Raji (cell line): Measurements from ENCODE around the gene FGFRL1.

Experiments
- POLR2A ChIP-seq: IDR thresholded peaks from 2 replicates; pipeline ENCODE4 v1.6.1; 2011; ENCODE audit warnings: low read depth, low read length, control low read depth; ENCODE audit not compliant: insufficient read depth

Gene FGFRL1

DNA sequence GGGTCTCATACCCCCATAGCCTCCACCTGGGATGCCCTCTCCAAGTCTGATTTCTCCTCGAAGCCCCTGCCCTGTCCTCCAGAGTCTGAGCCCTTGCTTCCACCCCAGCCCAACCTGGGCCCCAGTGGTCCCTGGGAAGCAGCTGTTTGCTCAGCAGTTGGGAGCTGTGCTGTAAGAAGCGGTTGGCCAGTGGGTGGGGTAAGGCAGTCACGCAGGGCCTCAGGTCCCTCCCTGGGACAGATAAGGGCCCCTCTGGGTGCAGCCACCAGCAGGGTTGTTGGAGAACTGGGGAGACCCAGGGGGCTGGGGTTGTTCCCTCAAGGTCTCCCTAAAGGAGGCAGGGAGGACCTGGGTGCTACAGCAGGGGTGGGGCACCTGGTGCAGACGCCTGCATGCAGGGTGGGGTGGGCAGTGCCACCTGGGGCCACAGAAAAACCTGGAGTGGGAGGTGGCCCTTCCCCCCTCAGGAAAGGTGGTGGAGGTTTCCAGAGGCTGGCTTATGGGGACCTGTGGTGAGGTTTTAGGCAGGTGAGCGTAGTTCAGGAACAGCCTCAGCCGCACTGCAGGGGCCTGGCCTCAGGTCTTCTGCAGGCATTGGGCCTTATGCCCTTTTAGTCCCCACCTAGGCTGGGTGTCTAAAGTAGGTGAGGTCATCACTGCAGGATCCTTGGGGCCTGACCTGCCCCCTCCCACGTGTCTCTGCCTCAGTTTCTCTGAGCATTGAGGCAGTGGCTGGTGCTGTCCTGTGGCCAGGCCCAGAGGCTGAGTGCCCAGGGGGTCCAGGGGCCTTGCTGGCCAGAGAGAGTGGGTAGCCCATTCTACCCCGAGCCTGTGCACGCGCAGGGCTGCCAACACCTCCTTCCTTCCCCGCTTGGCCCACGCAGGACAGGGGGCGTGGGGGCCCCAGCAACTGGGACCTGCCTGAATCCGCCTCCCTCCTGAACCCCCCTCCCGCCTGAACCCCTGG is 15.1 kb upstream of the FGFRL1 start:
- no peak for TF ChIP-seq POLR2A

GRCh38 chr4:996997-997374 is 14.4 kb upstream of the FGFRL1 start:
- no peak for TF ChIP-seq POLR2A

DNA sequence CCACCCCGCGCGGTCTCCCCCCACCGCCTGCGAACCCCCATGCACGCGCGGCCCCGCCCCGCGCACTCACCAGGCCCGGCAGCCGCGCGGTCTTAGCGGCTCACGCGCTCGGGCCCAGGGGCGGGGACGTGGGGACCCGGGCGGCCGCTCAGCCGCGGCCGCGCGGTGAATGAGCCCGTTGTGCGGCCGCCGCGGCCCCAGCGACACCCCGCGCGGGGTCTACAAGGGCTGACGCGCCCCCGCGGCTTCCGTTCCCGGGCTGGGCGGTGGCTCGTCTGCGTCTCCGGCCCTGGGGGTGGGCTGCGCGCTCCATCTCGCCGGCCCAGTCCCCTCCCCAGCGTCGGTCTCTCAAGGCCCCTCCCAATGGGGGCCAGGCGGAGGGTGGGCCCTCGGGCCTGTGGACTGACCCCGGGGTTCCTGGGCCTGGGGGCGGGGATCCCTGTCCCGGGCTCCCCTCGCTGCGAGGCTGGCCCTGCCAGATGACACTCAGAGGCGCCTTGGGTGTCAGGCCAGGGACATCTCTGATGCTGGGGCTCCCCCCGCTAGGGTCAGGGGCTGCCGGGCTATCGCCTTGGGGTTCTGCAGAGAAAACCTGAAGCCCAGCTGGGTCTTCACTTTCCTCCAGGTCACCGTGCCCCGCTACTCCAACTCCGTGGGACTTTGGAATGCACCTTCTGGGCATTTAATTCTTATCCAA is 13.9 kb upstream of the FGFRL1 start:
- no peak for TF ChIP-seq POLR2A

- no peak for TF ChIP-seq POLR2A
Measured at GRCh38 chr4:998096-998691, 13.2 kb upstream of the FGFRL1 start.

DNA sequence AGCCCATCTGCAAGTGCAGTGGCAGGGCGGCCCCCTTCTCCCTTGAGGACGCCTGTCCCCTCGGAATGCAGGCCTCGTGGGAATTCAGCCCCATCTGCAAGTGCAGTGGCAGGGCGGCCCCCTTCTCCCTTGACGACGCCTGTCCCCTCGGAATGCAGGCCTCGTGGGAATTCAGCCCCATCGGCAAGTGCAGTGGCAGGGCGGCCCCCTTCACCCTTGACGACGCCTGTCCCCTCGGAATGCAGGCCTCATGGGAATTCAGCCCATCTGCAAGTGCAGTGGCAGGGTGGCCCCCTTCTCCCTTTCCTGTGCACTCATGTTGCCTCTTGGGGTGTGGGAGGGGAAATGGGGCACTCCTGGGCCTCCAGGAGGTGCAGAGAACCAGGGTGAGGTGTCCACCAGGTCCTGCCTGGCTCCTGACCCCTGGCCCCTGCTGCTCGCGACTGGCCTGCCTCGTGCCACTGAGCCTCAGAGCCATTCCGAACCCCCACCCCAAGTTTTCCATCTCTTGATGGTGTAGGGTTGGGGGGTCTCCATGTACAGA is 11.5 kb upstream of the FGFRL1 start:
- no peak for TF ChIP-seq POLR2A

- TF ChIP-seq POLR2A = no peak
Measured at GRCh38 chr4:1000686-1001260, 10.7 kb upstream of the FGFRL1 start.

DNA sequence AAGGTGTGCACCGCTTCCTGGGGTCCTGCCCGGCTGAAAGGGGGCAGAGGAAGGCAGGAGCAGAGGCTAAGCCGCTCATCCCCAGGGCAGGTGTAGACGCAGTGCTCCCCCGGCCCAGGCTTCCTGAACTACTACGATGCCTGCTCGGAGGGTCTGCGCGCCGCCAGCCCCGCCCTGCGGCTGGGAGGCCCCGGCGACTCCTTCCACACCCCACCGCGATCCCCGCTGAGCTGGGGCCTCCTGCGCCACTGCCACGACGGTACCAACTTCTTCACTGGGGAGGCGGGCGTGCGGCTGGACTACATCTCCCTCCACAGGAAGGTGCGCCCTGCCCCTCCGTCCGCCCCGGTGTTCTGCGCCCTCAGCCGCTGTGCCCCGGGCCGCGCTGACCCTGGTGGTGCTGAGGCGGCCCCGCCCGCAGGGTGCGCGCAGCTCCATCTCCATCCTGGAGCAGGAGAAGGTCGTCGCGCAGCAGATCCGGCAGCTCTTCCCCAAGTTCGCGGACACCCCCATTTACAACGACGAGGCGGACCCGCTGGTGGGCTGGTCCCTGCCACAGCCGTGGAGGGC is 9.8 kb upstream of the FGFRL1 start:
- no peak for TF ChIP-seq POLR2A

DNA sequence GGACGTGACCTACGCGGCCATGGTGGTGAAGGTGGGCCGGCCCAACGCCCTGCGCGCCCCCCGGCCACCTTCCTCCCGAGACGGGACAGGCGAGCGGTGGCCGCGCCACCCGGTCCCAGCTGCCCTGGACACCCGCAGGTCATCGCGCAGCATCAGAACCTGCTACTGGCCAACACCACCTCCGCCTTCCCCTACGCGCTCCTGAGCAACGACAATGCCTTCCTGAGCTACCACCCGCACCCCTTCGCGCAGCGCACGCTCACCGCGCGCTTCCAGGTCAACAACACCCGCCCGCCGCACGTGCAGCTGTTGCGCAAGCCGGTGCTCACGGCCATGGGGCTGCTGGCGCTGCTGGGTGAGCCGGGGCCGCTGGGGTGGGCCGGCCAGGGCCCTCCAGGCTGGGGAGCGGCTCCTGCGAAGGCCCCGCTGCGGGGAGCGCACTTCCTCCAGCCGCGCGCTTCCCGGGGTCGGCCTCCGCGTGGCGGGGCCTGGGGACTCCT is 9.2 kb upstream of the FGFRL1 start:
- no peak for TF ChIP-seq POLR2A

- no peak for TF ChIP-seq POLR2A
Measured at GRCh38 chr4:1002631-1003251, 8.7 kb upstream of the FGFRL1 start.

GRCh38 chr4:1003271-1004070 is 8.0 kb upstream of the FGFRL1 start:
- no peak for TF ChIP-seq POLR2A

- TF ChIP-seq POLR2A = no peak
Measured at GRCh38 chr4:1004071-1004418, 7.4 kb upstream of the FGFRL1 start.

- no peak for TF ChIP-seq POLR2A
Measured at GRCh38 chr4:1004557-1005485, 6.6 kb upstream of the FGFRL1 start.
